Right lobe of liver (tissue), 4 donors: Measurements from ENCODE around the gene MT1A.
"Not testable (repeated sequence)": the region's sequence is repeated elsewhere in the genome, so short reads cannot be mapped to it uniquely, and the experiment has no call there.

Source experiments
- CTCF ChIP-seq, 4 donors: fragments of 200-600 bp in 3 of 4; fragments of 450-650 bp in 1 of 4; IDR thresholded peaks; one replicate each; pipeline versions ENCODE4 v1.5.1 to v1.8.0; 2016 to 2022; ENCODE audit warnings: antibody characterized with exemption in 4 of 4, mild to moderate bottlenecking in 2 of 4
- POLR2A ChIP-seq: fragments of 450-650 bp; IDR thresholded peaks from one replicate; pipeline ENCODE4 v1.6.1; 2017; ENCODE audit warnings: antibody characterized with exemption, mild to moderate bottlenecking
- donor health status: DM: no; HTN: no; CAD: no.
- donor health status: DM: no; HTN: no; CAD: no.
- donor health status: DM: no; HTN: yes; CAD: no.

GRCh38 chr16:56671691-56672090 is 33.2 kb downstream of the MT1A start:
- not testable (repeated sequence) for TF ChIP-seq CTCF (IDR thresholded peaks at IDR 0.05); POLR2A
